Astrocyte (in vitro differentiated cells and primary cell): ENCODE results near the gene PARVB. TPM values are rescaled to one million over a fixed set of nuclear protein-coding genes. Genes with fewer than 3 reads are reported as not detected.

Experiments
- DNase-seq: peaks from one replicate; pipeline ENCODE4 v3.0.0-alpha.2; 2010; ENCODE audit warnings: low read depth
- FAIRE-seq: peaks from 2 replicates; lab custom pipeline; 2011; peaks lifted over from hg19 to GRCh38; lab: Jason Lieb, UNC
- H2AFZ ChIP-seq: 2 replicates; pipeline ENCODE4 v1.6.0; 2012; ENCODE audit warnings: low read depth, low read length, inconsistent platforms
- H3K27ac ChIP-seq: 2 replicates; pipeline ENCODE4 v1.5.1; 2011; ENCODE audit warnings: low read depth, low read length, inconsistent platforms
- H3K27me3 ChIP-seq: 2 replicates; pipeline ENCODE4 v1.6.0; 2011; ENCODE audit warnings: low read length, inconsistent platforms; ENCODE audit not compliant: insufficient read depth
- H3K36me3 ChIP-seq: 2 replicates; pipeline ENCODE4 v1.5.1; 2011; ENCODE audit warnings: low read length, inconsistent platforms; ENCODE audit not compliant: insufficient read depth
- H3K4me1 ChIP-seq: 2 replicates; pipeline ENCODE4 v1.5.1; 2011; ENCODE audit warnings: low read length, inconsistent platforms; ENCODE audit not compliant: insufficient read depth
- H3K4me2 ChIP-seq: 2 replicates; pipeline ENCODE4 v1.6.0; 2012; ENCODE audit warnings: low read length, inconsistent platforms
- H3K4me3 ChIP-seq: 2 replicates; pipeline ENCODE4 v1.5.1; 2011; ENCODE audit warnings: low read depth, mild to moderate bottlenecking, low read length, inconsistent platforms; ENCODE audit not compliant: insufficient read depth
- H3K79me2 ChIP-seq: 2 replicates; pipeline ENCODE4 v1.6.0; 2012; ENCODE audit warnings: mild to moderate bottlenecking, low read length, inconsistent platforms; ENCODE audit not compliant: insufficient read depth
- H3K9ac ChIP-seq: 2 replicates; pipeline ENCODE4 v1.6.0; 2012; ENCODE audit warnings: mild to moderate bottlenecking, low read length, inconsistent platforms
- H3K9me3 ChIP-seq: 2 replicates; pipeline ENCODE4 v1.5.1; 2012; ENCODE audit warnings: low read depth, mild to moderate bottlenecking, low read length, inconsistent platforms; ENCODE audit not compliant: insufficient read depth
- H4K20me1 ChIP-seq: 2 replicates; pipeline ENCODE4 v1.6.0; 2012; ENCODE audit warnings: low read length, inconsistent platforms; ENCODE audit not compliant: insufficient read depth
- H3K27ac Mint-ChIP-seq: one replicate; pipeline ENCODE4 v1.8.0; 2021; ENCODE audit warnings: mild to moderate bottlenecking, mixed read lengths; ENCODE audit not compliant: unreplicated experiment
- H3K27me3 Mint-ChIP-seq: one replicate; pipeline ENCODE4 v1.8.0; 2021; ENCODE audit warnings: low read depth, mixed read lengths; ENCODE audit not compliant: unreplicated experiment
- H3K36me3 Mint-ChIP-seq: one replicate; pipeline ENCODE4 v1.8.0; 2021; ENCODE audit warnings: low read depth, mixed read lengths; ENCODE audit not compliant: unreplicated experiment
- H3K4me1 Mint-ChIP-seq: one replicate; pipeline ENCODE4 v1.8.0; 2021; ENCODE audit warnings: low read depth, mixed read lengths; ENCODE audit not compliant: unreplicated experiment
- H3K4me3 Mint-ChIP-seq: one replicate; pipeline ENCODE4 v1.8.0; 2021; ENCODE audit warnings: mild to moderate bottlenecking, moderate library complexity, mixed read lengths; ENCODE audit not compliant: unreplicated experiment
- H3K9me3 Mint-ChIP-seq: one replicate; pipeline ENCODE4 v1.8.0; 2021; ENCODE audit warnings: mild to moderate bottlenecking, mixed read lengths; ENCODE audit not compliant: unreplicated experiment
- EZH2 ChIP-seq: IDR thresholded peaks from 2 replicates; pipeline ENCODE4 v1.6.1; 2012; ENCODE audit warnings: mild to moderate bottlenecking, low read length, inconsistent platforms; ENCODE audit not compliant: insufficient read depth
- total RNA-seq: library from RNA; stranded (reverse); gene quantifications from 2 replicates; pipeline ENCODE4 v1.2.1, GENCODE V29; 2021
- TF ChIP-seq, protein P1 (sequence below): IDR thresholded peaks from 2 replicates; pipeline ENCODE4 v1.5.1; 2011; ENCODE audit warnings: low read depth, mild to moderate bottlenecking, inconsistent platforms, low read length, moderate library complexity; ENCODE audit not compliant: insufficient read depth

Gene PARVB
- total RNA-seq, 1 donor from 2014 or later: 22.0 TPM

DNA sequence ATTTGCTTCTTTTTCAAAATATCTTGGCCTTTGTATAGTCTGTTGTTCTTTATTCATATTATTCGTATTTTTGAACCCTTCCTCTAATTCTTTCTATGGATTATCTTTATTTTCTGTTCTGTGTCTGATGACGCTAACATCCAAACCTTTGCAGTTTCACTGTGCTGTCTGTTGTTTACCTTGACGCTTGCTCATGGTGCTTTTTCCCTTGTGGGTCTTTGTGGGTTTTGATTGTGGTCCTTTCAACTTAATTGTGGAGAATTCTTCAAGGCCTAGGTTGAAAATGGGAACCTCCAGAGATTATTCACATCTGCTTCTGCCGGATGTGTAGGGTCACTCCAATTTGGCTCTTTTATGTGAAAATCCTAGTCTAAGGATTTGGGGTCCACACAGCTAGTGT is 191.2 kb downstream of the PARVB start:
- peaks cover 2% of the 10 kb centered on the region for H3K9me3 Mint-ChIP-seq
- TF ChIP-seq, protein P1, sequence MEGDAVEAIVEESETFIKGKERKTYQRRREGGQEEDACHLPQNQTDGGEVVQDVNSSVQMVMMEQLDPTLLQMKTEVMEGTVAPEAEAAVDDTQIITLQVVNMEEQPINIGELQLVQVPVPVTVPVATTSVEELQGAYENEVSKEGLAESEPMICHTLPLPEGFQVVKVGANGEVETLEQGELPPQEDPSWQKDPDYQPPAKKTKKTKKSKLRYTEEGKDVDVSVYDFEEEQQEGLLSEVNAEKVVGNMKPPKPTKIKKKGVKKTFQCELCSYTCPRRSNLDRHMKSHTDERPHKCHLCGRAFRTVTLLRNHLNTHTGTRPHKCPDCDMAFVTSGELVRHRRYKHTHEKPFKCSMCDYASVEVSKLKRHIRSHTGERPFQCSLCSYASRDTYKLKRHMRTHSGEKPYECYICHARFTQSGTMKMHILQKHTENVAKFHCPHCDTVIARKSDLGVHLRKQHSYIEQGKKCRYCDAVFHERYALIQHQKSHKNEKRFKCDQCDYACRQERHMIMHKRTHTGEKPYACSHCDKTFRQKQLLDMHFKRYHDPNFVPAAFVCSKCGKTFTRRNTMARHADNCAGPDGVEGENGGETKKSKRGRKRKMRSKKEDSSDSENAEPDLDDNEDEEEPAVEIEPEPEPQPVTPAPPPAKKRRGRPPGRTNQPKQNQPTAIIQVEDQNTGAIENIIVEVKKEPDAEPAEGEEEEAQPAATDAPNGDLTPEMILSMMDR: no peak
- Histone ChIP-seq H3K27ac (no peak overlapping the region), H3K27me3 (no peaks in the 10 kb centered on the region), H3K9me3 (peaks cover 4% of the 10 kb centered on the region), H4K20me1 (no peaks in the 10 kb centered on the region), H3K79me2 (no peaks in the 10 kb centered on the region), H3K9ac (no peak overlapping the region), H3K4me1 (no peaks in the 10 kb centered on the region), H3K4me3 (no peak overlapping the region), H2AFZ (no peak overlapping the region), H3K36me3 (no peaks in the 10 kb centered on the region), H3K4me2 (no peak overlapping the region)
- H3K27me3 Mint-ChIP-seq: peaks cover 18% of the 10 kb centered on the region
- DNase-seq (no peak), FAIRE-seq (no peak)
- no peak overlapping the region for H3K4me3 Mint-ChIP-seq
- H3K4me1 Mint-ChIP-seq: no peaks in the 10 kb centered on the region
- H3K36me3 Mint-ChIP-seq: peaks cover 2% of the 10 kb centered on the region
- H3K27ac Mint-ChIP-seq: no peak overlapping the region

DNA sequence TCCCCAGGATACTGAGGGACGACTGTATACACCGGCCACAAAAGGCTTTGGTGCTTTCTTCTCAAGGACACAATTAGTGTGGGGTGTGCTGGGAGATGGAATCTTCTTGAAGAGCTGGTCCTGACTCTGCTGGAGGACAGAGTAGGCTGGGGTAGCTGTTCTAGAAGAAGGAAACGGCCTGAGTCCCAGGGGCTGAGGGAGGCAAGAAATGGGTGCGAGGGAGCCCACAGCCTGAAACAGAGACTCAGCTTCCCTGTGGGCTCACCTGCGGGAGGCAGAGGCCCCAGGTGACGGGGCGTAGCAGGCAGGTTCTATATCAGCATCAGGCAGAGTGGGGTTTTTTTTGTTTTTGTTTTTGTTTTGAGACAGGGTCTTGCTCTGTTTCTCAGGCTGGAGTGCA is 193.2 kb downstream of the PARVB start:
- H3K36me3 ChIP-seq: no peaks in the 10 kb centered on the region
- peaks cover 4% of the 10 kb centered on the region for H3K9me3 ChIP-seq
- no peak overlapping the region for H3K4me2 ChIP-seq
- no peak for FAIRE-seq
- DNase-seq: no peak
- H3K27me3 Mint-ChIP-seq: peaks cover 10% of the 10 kb centered on the region
- no peak overlapping the region for H3K4me3 ChIP-seq
- H4K20me1 ChIP-seq: no peaks in the 10 kb centered on the region
- H3K4me3 Mint-ChIP-seq: no peak overlapping the region
- H3K9me3 Mint-ChIP-seq: peaks cover 9% of the 10 kb centered on the region
- no peaks in the 10 kb centered on the region for H3K4me1 Mint-ChIP-seq
- no peaks in the 10 kb centered on the region for H3K79me2 ChIP-seq
- no peaks in the 10 kb centered on the region for H3K4me1 ChIP-seq
- no peak overlapping the region for H3K9ac ChIP-seq
- TF ChIP-seq EZH2: no peak
- no peak overlapping the region for H3K27ac ChIP-seq
- H3K27me3 ChIP-seq: peaks cover 3% of the 10 kb centered on the region
- H2AFZ ChIP-seq: no peak overlapping the region
- H3K27ac Mint-ChIP-seq: no peak overlapping the region
- peaks cover 7% of the 10 kb centered on the region for H3K36me3 Mint-ChIP-seq

DNA sequence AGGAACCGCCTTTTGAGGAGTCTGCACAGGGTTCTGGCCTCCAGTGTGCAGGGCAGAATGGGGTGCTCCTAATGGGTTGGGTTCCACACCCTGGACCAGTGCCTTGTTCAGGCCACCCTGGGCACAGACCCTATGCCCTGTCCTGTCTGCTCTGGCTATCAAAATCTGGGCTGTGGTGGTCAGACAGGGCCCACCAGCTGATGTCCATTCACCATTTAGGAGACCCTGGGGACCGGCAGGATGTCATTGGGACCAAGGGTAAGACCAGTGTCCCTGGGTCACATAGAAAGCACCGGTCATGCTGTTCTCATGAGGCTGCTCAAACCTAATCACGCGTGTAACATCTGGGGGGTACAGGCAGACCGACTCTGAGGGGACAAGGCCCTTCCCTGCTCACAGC is 194.0 kb downstream of the PARVB start:
- no peak overlapping the region for H3K27ac Mint-ChIP-seq
- Histone ChIP-seq H3K9me3 (peaks cover 4% of the 10 kb centered on the region), H2AFZ (no peak overlapping the region), H3K79me2 (no peaks in the 10 kb centered on the region), H3K4me3 (no peak overlapping the region), H3K36me3 (no peaks in the 10 kb centered on the region), H3K27ac (no peak overlapping the region), H3K27me3 (peaks cover 3% of the 10 kb centered on the region), H3K9ac (no peak overlapping the region), H4K20me1 (no peaks in the 10 kb centered on the region), H3K4me1 (no peaks in the 10 kb centered on the region), H3K4me2 (no peak overlapping the region)
- peaks cover 14% of the 10 kb centered on the region for H3K27me3 Mint-ChIP-seq
- DNase-seq (no peak), FAIRE-seq (no peak)
- H3K4me1 Mint-ChIP-seq: no peaks in the 10 kb centered on the region
- peaks cover 7% of the 10 kb centered on the region for H3K36me3 Mint-ChIP-seq
- H3K9me3 Mint-ChIP-seq: peaks cover 9% of the 10 kb centered on the region
- H3K4me3 Mint-ChIP-seq: no peak overlapping the region
- TF ChIP-seq EZH2: no peak
- TF ChIP-seq, protein P1: no peak
